HG03060 (cell line): Measurements from ENCODE around the gene SMAD2.
"Not testable (repeated sequence)": the region's sequence is repeated elsewhere in the genome, so short reads cannot be mapped to it uniquely, and the experiment has no call there.

Experiments
- ATAC-seq: cut with Tn5 transposase; IDR thresholded peaks from one replicate; pipeline ENCODE4 v1.9.1; 2021; ENCODE audit warnings: low read depth, moderate number of reproducible peaks; ENCODE audit not compliant: unreplicated experiment

The SMAD2 gene

GRCh38 chr18:47930199-47930930, at the start of gene SMAD2:
Gene SMAD2 (minus strand): TSS chr18:47930659. CDS start chr18:47896756, 33,903 bp downstream.
- peak; percentile 4 for ATAC-seq

- ATAC-seq, result no peak
Observed at GRCh38 chr18:47979611-47980200, 49.2 kb upstream of the SMAD2 start.

- ATAC-seq, result no peak
Observed at GRCh38 chr18:47978603-47979002, 48.1 kb upstream of the SMAD2 start.

GRCh38 chr18:47978141-47978540, 47.7 kb upstream of the SMAD2 start:
- ATAC-seq, result no peak

- no peak for ATAC-seq
Observed at GRCh38 chr18:47975701-47976100, 45.2 kb upstream of the SMAD2 start.

- ATAC-seq, result no peak
Observed at GRCh38 chr18:47975105-47975504, 44.6 kb upstream of the SMAD2 start.

- peak; percentile 85 for ATAC-seq
Observed at GRCh38 chr18:47970664-47971531, 40.4 kb upstream of the SMAD2 start.

- ATAC-seq, result no peak
Observed at GRCh38 chr18:47969816-47970215, 39.4 kb upstream of the SMAD2 start.

- ATAC-seq, result no peak
Observed at GRCh38 chr18:47968721-47969120, 38.3 kb upstream of the SMAD2 start.

GRCh38 chr18:47968006-47968676, 37.7 kb upstream of the SMAD2 start:
- no peak for ATAC-seq

- no peak for ATAC-seq
Observed at GRCh38 chr18:47964053-47964452, 33.6 kb upstream of the SMAD2 start.

- not testable (repeated sequence) for ATAC-seq
Observed at GRCh38 chr18:47961003-47961402, 30.5 kb upstream of the SMAD2 start.

- ATAC-seq, result peak; percentile 56
Observed at GRCh38 chr18:47953471-47953931, 23.0 kb upstream of the SMAD2 start.

GRCh38 chr18:47950511-47950910, 20.1 kb upstream of the SMAD2 start:
- no peak for ATAC-seq

GRCh38 chr18:47949202-47949601, 18.7 kb upstream of the SMAD2 start:
- no peak for ATAC-seq

- no peak for ATAC-seq
Observed at GRCh38 chr18:47946889-47947288, 16.4 kb upstream of the SMAD2 start.

GRCh38 chr18:47944972-47945852, 14.8 kb upstream of the SMAD2 start:
- no peak for ATAC-seq

GRCh38 chr18:47936952-47937351, 6.5 kb upstream of the SMAD2 start:
- no peak for ATAC-seq

- ATAC-seq, result no peak
Observed at GRCh38 chr18:47935321-47936055, 5.0 kb upstream of the SMAD2 start.
